Measurements from ENCODE around the gene CEP164. TPM values are rescaled to one million over a fixed set of nuclear protein-coding genes. Genes with fewer than 3 reads are reported as not detected.

Gene CEP164
- total RNA-seq, 1 donor from 2014 or later: 41.2 TPM

- TF ChIP-seq CTCF (conservative IDR thresholded peaks at IDR 0.05): no peak
- Mint-ChIP-seq H3K27me3 (ENCODE audit: low read depth) (no peaks in the 10 kb centered on the region), H3K4me1 (no peaks in the 10 kb centered on the region), H3K27ac (ENCODE audit: unreplicated experiment) (no peak overlapping the region), H3K4me3 (no peak overlapping the region), H3K36me3 (ENCODE audit: low read depth) (peaks cover 9% of the 10 kb centered on the region), H3K9me3 (peaks cover 14% of the 10 kb centered on the region)
- DNase-seq (ENCODE audit: low read depth, low spot score): no peak
Observed at GRCh38 chr11:117457031-117457785, 129.6 kb downstream of the CEP164 start.

GRCh38 chr11:117457835-117458234 is 130.2 kb downstream of the CEP164 start:
- TF ChIP-seq CTCF (conservative IDR thresholded peaks at IDR 0.05): no peak
- DNase-seq (ENCODE audit: low read depth, low spot score): no peak
- H3K9me3 Mint-ChIP-seq: peaks cover 14% of the 10 kb centered on the region
- no peak overlapping the region for H3K27ac Mint-ChIP-seq (ENCODE audit: unreplicated experiment)
- no peaks in the 10 kb centered on the region for H3K27me3 Mint-ChIP-seq (ENCODE audit: low read depth)
- H3K4me1 Mint-ChIP-seq: no peaks in the 10 kb centered on the region
- H3K4me3 Mint-ChIP-seq: no peak overlapping the region
- peaks cover 9% of the 10 kb centered on the region for H3K36me3 Mint-ChIP-seq (ENCODE audit: low read depth)

GRCh38 chr11:117458275-117459122 is 130.8 kb downstream of the CEP164 start:
- Mint-ChIP-seq H3K4me3 (no peak overlapping the region), H3K9me3 (peaks cover 9% of the 10 kb centered on the region), H3K4me1 (no peaks in the 10 kb centered on the region), H3K36me3 (ENCODE audit: low read depth) (peaks cover 9% of the 10 kb centered on the region), H3K27ac (ENCODE audit: unreplicated experiment) (no peak overlapping the region), H3K27me3 (ENCODE audit: low read depth) (no peaks in the 10 kb centered on the region)
- DNase-seq (ENCODE audit: low read depth, low spot score): no peak
- no peak for TF ChIP-seq CTCF (conservative IDR thresholded peaks at IDR 0.05)

GRCh38 chr11:117459123-117459978 is 131.7 kb downstream of the CEP164 start:
- H3K36me3 Mint-ChIP-seq (ENCODE audit: low read depth): peaks cover 5% of the 10 kb centered on the region
- H3K4me1 Mint-ChIP-seq: no peaks in the 10 kb centered on the region
- no peaks in the 10 kb centered on the region for H3K27me3 Mint-ChIP-seq (ENCODE audit: low read depth)
- H3K9me3 Mint-ChIP-seq: peaks cover 3% of the 10 kb centered on the region
- DNase-seq (ENCODE audit: low read depth, low spot score): no peak
- H3K27ac Mint-ChIP-seq (ENCODE audit: unreplicated experiment): no peak overlapping the region
- TF ChIP-seq CTCF (conservative IDR thresholded peaks at IDR 0.05): no peak
- no peak overlapping the region for H3K4me3 Mint-ChIP-seq

GRCh38 chr11:117459979-117460300 is 132.3 kb downstream of the CEP164 start:
- Mint-ChIP-seq H3K4me3 (no peak overlapping the region), H3K27me3 (ENCODE audit: low read depth) (no peaks in the 10 kb centered on the region), H3K27ac (ENCODE audit: unreplicated experiment) (no peak overlapping the region), H3K36me3 (ENCODE audit: low read depth) (peaks cover 4% of the 10 kb centered on the region), H3K9me3 (peaks cover 3% of the 10 kb centered on the region), H3K4me1 (no peaks in the 10 kb centered on the region)
- no peak for DNase-seq (ENCODE audit: low read depth, low spot score)
- no peak for TF ChIP-seq CTCF (conservative IDR thresholded peaks at IDR 0.05)

Measured in neural crest cell (in vitro differentiated cells).